Measurements from ENCODE around the gene DHX32.

DHX32 gene

DNA sequence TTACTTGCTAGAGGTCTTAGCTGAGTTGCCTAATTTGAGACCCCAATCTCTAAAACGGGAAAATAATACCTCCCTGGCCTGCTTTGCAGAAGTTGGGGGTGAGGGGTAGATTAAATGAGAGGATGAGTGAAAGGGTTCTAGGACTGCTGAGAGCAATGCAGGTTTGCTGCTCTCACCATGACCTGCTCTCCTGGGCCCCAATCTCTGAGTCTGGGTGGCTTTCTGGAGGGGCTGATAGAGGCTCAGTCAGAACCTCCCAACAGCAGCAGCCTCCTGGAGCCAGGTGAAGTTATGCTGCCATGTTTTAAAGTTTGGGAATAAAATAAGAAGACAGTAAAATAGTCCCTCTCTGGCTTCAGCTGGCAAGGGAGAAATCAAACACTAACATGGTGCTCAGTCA lies 65.3 kb downstream of the DHX32 start (continued):
- TF ChIP-seq PATZ1 (CRISPR knock-in tag; IDR thresholded peaks at IDR 0.05; ENCODE audit: borderline replicate concordance) = no peak

DNA sequence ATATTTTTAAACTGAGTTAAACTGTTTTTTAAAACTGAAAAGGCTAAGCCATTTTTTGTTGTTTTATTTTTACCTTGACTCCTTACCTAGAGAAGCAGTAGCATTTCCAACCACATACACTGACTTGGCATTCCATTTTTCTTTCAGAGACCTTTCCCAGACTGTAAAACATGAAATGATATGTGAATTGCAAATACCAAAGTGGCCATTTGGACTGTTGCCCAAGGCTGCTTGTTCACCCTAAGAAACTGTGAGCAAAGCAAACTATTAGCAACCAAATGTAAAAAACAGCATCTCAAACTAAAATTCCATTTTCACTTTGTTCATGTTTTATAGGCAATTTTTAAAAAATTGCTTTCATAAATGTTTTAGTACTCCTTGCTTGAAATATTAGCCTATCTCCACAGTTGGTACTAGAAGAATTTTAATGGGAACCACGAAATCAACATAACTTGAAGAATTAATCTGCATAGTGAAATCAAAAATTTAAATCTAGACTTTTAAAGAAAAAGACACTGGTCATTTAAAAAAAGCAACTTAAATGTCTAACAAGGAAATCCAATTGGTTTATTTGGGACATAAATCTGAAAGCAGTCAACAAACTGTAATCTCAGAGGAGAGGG lies 68.9 kb downstream of the DHX32 start:
- TF ChIP-seq PATZ1 (CRISPR knock-in tag; IDR thresholded peaks at IDR 0.05; ENCODE audit: borderline replicate concordance) = no peak
- TF ChIP-seq TCF4 (CRISPR knock-in tag; IDR thresholded peaks at IDR 0.05; ENCODE audit: borderline replicate concordance) = no peak
- TF ChIP-seq ISL1 (CRISPR knock-in tag; IDR thresholded peaks at IDR 0.05) = peak; percentile 84
- ATAC-seq = peak; percentile 81

GRCh38 chr10:125811251-125811650 lies 69.8 kb downstream of the DHX32 start:
- TF ChIP-seq ZFP3 (CRISPR knock-in tag; IDR thresholded peaks at IDR 0.05) = no peak
- no peak for TF ChIP-seq BACH2 (CRISPR knock-in tag; IDR thresholded peaks at IDR 0.05; ENCODE audit: borderline replicate concordance)
- no peak for TF ChIP-seq TSHZ2 (CRISPR knock-in tag; IDR thresholded peaks at IDR 0.05)
- no peak for TF ChIP-seq ZFP30 (CRISPR knock-in tag; IDR thresholded peaks at IDR 0.05)
- TF ChIP-seq OSR1 (CRISPR knock-in tag; IDR thresholded peaks at IDR 0.05) = no peak
- TF ChIP-seq, protein P1, sequence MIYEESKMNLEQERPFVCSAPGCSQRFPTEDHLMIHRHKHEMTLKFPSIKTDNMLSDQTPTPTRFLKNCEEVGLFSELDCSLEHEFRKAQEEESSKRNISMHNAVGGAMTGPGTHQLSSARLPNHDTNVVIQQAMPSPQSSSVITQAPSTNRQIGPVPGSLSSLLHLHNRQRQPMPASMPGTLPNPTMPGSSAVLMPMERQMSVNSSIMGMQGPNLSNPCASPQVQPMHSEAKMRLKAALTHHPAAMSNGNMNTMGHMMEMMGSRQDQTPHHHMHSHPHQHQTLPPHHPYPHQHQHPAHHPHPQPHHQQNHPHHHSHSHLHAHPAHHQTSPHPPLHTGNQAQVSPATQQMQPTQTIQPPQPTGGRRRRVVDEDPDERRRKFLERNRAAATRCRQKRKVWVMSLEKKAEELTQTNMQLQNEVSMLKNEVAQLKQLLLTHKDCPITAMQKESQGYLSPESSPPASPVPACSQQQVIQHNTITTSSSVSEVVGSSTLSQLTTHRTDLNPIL (CRISPR knock-in tag; IDR thresholded peaks at IDR 0.05; ENCODE audit: low read depth) = no peak
- no peak for TF ChIP-seq PATZ1 (CRISPR knock-in tag; IDR thresholded peaks at IDR 0.05; ENCODE audit: borderline replicate concordance)
- no peak for TF ChIP-seq SNAI2 (CRISPR knock-in tag; IDR thresholded peaks at IDR 0.05)
- TF ChIP-seq, protein P2, sequence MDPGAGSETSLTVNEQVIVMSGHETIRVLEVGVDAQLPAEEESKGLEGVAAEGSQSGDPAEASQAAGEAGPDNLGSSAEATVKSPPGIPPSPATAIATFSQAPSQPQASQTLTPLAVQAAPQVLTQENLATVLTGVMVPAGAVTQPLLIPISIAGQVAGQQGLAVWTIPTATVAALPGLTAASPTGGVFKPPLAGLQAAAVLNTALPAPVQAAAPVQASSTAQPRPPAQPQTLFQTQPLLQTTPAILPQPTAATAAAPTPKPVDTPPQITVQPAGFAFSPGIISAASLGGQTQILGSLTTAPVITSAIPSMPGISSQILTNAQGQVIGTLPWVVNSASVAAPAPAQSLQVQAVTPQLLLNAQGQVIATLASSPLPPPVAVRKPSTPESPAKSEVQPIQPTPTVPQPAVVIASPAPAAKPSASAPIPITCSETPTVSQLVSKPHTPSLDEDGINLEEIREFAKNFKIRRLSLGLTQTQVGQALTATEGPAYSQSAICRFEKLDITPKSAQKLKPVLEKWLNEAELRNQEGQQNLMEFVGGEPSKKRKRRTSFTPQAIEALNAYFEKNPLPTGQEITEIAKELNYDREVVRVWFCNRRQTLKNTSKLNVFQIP (CRISPR knock-in tag; IDR thresholded peaks at IDR 0.05; ENCODE audit: borderline replicate concordance, low read depth) = no peak
- TF ChIP-seq RARB (CRISPR knock-in tag; IDR thresholded peaks at IDR 0.05) = no peak
- TF ChIP-seq, protein P3, sequence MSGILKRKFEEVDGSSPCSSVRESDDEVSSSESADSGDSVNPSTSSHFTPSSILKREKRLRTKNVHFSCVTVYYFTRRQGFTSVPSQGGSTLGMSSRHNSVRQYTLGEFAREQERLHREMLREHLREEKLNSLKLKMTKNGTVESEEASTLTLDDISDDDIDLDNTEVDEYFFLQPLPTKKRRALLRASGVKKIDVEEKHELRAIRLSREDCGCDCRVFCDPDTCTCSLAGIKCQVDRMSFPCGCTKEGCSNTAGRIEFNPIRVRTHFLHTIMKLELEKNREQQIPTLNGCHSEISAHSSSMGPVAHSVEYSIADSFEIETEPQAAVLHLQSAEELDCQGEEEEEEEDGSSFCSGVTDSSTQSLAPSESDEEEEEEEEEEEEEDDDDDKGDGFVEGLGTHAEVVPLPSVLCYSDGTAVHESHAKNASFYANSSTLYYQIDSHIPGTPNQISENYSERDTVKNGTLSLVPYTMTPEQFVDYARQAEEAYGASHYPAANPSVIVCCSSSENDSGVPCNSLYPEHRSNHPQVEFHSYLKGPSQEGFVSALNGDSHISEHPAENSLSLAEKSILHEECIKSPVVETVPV (CRISPR knock-in tag; IDR thresholded peaks at IDR 0.05) = no peak
- TF ChIP-seq TOX (CRISPR knock-in tag; IDR thresholded peaks at IDR 0.05; ENCODE audit: borderline replicate concordance) = no peak
- TF ChIP-seq ISL1 (CRISPR knock-in tag; IDR thresholded peaks at IDR 0.05) = no peak
- TF ChIP-seq ZNF8 (CRISPR knock-in tag; IDR thresholded peaks at IDR 0.05) = no peak
- no peak for TF ChIP-seq ZNF70 (CRISPR knock-in tag; IDR thresholded peaks at IDR 0.05)
- TF ChIP-seq ESRRG (CRISPR knock-in tag; IDR thresholded peaks at IDR 0.05) = no peak
- TF ChIP-seq PPARA (CRISPR knock-in tag; IDR thresholded peaks at IDR 0.05; ENCODE audit: borderline replicate concordance) = no peak
- TF ChIP-seq ZNF565 (CRISPR knock-in tag; conservative IDR thresholded peaks at IDR 0.05; ENCODE audit: low read depth) = no peak
- TF ChIP-seq TCF4 (CRISPR knock-in tag; IDR thresholded peaks at IDR 0.05; ENCODE audit: borderline replicate concordance) = no peak
- peak; percentile 42; the same call in 2 of the 3 replicates for ATAC-seq

Data from SK-N-SH treated with all-trans-retinoic acid at 6 μM for 48 hours (cell line).